Muscle of leg (tissue), 11 donors: ENCODE data around the gene KIF13A. TPM values are rescaled to one million over a fixed set of nuclear protein-coding genes. Genes with fewer than 3 reads are reported as not detected.
"Not testable (repeated sequence)": the region's sequence is repeated elsewhere in the genome, so short reads cannot be mapped to it uniquely, and the experiment has no call there.

Experiments
- DNase-seq: peaks from one replicate; pipeline ENCODE4 v3.0.0; 2013
- H3K27ac ChIP-seq: one replicate; pipeline ENCODE4 v1.5.1; 2013; ENCODE audit warnings: mild to moderate bottlenecking, low read length, control low read depth
- H3K27me3 ChIP-seq: one replicate; pipeline ENCODE4 v1.6.1; 2013; ENCODE audit warnings: low read length; ENCODE audit not compliant: control insufficient read depth, insufficient read depth
- H3K36me3 ChIP-seq: one replicate; pipeline ENCODE4 v1.6.1; 2013; ENCODE audit warnings: low read length; ENCODE audit not compliant: control insufficient read depth, insufficient read depth
- H3K4me1 ChIP-seq: one replicate; pipeline ENCODE4 v1.6.1; 2013; ENCODE audit warnings: low read length; ENCODE audit not compliant: control insufficient read depth, insufficient read depth
- H3K4me3 ChIP-seq: one replicate; pipeline ENCODE4 v1.5.1; 2013; ENCODE audit warnings: low read length, control low read depth
- H3K9me3 ChIP-seq: replicated peaks from 2 replicates; pipeline ENCODE4 v1.6.1; 2013; ENCODE audit warnings: low read depth, low read length; ENCODE audit not compliant: control insufficient read depth
- WGBS: methylation state at CpG from one replicate; pipeline ENCODE4 v1.1.5; 2013; ENCODE audit warnings: missing lambda C conversion rate; ENCODE audit not compliant: insufficient coverage; 5-methylcytosine and 5-hydroxymethylcytosine counted together
- polyA plus RNA-seq, 8 donors: library from polyadenylated mRNA; unstranded; fragments of 120-200 nt; gene quantifications; one replicate each; pipeline versions ENCODE4 v1.2.1 to v1.2.3, GENCODE V29; 2013; ENCODE audit warnings: inconsistent platforms in 1 of 8, low replicate concordance in 1 of 8; ENCODE audit not compliant: insufficient read length in 8 of 8, insufficient read depth in 1 of 8
- total RNA-seq: library from RNA; stranded (reverse); fragments of 120-200 nt; gene quantifications from one replicate; pipeline ENCODE4 v1.2.4, GENCODE V29; 2013

The KIF13A gene
- total and polyA plus RNA-seq, 9 donors = 29.7 to 41.1 (median 32.4) TPM

DNA sequence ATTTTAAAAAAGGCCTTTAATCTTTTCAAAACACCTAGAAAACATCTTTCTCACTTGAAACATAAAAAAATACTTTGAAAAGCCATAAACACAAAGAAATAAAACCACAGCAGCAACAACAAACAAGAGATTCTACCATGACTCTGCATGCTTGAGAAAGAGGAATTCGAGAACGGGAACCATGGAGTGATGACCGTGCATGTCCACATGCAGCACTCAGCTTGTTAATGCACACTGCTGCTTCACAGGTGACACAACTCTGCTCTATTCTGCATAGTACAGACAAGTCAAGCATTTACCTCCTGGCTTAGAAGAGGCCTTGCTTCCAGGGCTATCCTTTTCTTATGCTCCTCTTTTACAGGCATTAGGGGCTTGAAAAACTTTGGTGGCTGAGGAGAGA, 215.8 kb downstream of the KIF13A start:
- H3K36me3 ChIP-seq = peaks cover 36% of the 10 kb centered on the region
- H3K4me1 ChIP-seq = no peaks in the 10 kb centered on the region
- no peak for DNase-seq
- H3K27ac ChIP-seq = no peak overlapping the region
- no peaks in the 10 kb centered on the region for H3K9me3 ChIP-seq
- WGBS = 90% methylated on average over 3 of the region's 3 CpGs
- H3K4me3 ChIP-seq = no peak overlapping the region
- H3K27me3 ChIP-seq = no peaks in the 10 kb centered on the region

- no peak for DNase-seq
- H3K4me1 ChIP-seq = no peaks in the 10 kb centered on the region
- H3K4me3 ChIP-seq = no peak overlapping the region
- WGBS = no CpG with 5 or more reads among the region's 1 CpG
- no peak overlapping the region for H3K27ac ChIP-seq
- peaks cover 39% of the 10 kb centered on the region for H3K36me3 ChIP-seq
- no peaks in the 10 kb centered on the region for H3K9me3 ChIP-seq
- no peaks in the 10 kb centered on the region for H3K27me3 ChIP-seq
Measured at GRCh38 chr6:17768881-17769280, 218.6 kb downstream of the KIF13A start.

DNA sequence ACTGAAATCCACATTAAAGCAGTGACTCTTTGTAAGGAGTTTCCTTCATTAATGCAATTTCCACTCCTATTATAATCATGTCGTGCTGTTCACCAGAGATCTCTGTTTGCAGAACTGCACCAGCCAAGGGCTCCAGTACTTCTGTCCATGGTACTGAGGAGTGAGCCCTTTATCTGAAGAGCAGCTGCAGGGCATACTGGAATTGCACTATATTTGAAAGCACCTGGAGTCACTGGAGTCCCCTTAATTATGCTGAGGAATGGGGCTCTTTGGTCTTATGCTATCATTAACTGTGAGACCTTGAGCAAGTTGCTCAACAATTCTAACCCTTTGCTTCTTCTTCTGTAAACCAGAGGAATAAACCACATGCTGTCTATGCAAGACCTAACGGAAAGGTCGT, 219.0 kb downstream of the KIF13A start:
- H3K4me3 ChIP-seq = no peak overlapping the region
- 93% methylated on average over 2 of the region's 3 CpGs for WGBS
- no peak overlapping the region for H3K27ac ChIP-seq
- H3K4me1 ChIP-seq = no peaks in the 10 kb centered on the region
- H3K36me3 ChIP-seq = peaks cover 38% of the 10 kb centered on the region
- DNase-seq = peak; percentile 54
- no peaks in the 10 kb centered on the region for H3K27me3 ChIP-seq
- no peaks in the 10 kb centered on the region for H3K9me3 ChIP-seq

GRCh38 chr6:17762651-17763050, 224.8 kb downstream of the KIF13A start:
- no peak for DNase-seq
- Histone ChIP-seq H3K9me3 (no peaks in the 10 kb centered on the region), H3K36me3 (peaks cover 9% of the 10 kb centered on the region), H3K27me3 (no peaks in the 10 kb centered on the region), H3K4me3 (no peak overlapping the region), H3K27ac (no peak overlapping the region), H3K4me1 (no peaks in the 10 kb centered on the region)
- 67% methylated on average over 1 of the region's 2 CpGs for WGBS

GRCh38 chr6:17758119-17758518, 229.3 kb downstream of the KIF13A start:
- no CpG with 5 or more reads among the region's 6 CpGs for WGBS
- DNase-seq = peak; percentile 11
- H3K36me3 ChIP-seq = no peaks in the 10 kb centered on the region
- H3K9me3 ChIP-seq = no peaks in the 10 kb centered on the region
- H3K27ac ChIP-seq = no peak overlapping the region
- H3K4me3 ChIP-seq = no peak overlapping the region
- H3K27me3 ChIP-seq = no peaks in the 10 kb centered on the region
- H3K4me1 ChIP-seq = no peaks in the 10 kb centered on the region

- Histone ChIP-seq H3K4me1 (no peaks in the 10 kb centered on the region), H3K9me3 (no peaks in the 10 kb centered on the region), H3K27ac (no peak overlapping the region), H3K4me3 (no peak overlapping the region), H3K27me3 (no peaks in the 10 kb centered on the region), H3K36me3 (no peaks in the 10 kb centered on the region)
- DNase-seq = no peak
- 63% methylated on average over 2 of the region's 3 CpGs for WGBS
Measured at GRCh38 chr6:17754254-17754653, 233.2 kb downstream of the KIF13A start.

GRCh38 chr6:17745324-17745723, 242.1 kb downstream of the KIF13A start:
- H3K36me3 ChIP-seq, H3K27me3 ChIP-seq, H3K27ac ChIP-seq, DNase-seq, H3K9me3 ChIP-seq, H3K4me3 ChIP-seq: not testable (repeated sequence)
- 97% methylated on average over 31 of the region's 35 CpGs for WGBS
- H3K4me1 ChIP-seq = peaks cover 14% of the 10 kb centered on the region

GRCh38 chr6:17744757-17745308, 242.6 kb downstream of the KIF13A start:
- not testable (repeated sequence) for H3K27ac ChIP-seq, H3K4me3 ChIP-seq, H3K27me3 ChIP-seq, H3K9me3 ChIP-seq, H3K36me3 ChIP-seq, DNase-seq
- H3K4me1 ChIP-seq = peaks cover 15% of the 10 kb centered on the region
- WGBS = 95% methylated on average over 8 of the region's 13 CpGs

DNA sequence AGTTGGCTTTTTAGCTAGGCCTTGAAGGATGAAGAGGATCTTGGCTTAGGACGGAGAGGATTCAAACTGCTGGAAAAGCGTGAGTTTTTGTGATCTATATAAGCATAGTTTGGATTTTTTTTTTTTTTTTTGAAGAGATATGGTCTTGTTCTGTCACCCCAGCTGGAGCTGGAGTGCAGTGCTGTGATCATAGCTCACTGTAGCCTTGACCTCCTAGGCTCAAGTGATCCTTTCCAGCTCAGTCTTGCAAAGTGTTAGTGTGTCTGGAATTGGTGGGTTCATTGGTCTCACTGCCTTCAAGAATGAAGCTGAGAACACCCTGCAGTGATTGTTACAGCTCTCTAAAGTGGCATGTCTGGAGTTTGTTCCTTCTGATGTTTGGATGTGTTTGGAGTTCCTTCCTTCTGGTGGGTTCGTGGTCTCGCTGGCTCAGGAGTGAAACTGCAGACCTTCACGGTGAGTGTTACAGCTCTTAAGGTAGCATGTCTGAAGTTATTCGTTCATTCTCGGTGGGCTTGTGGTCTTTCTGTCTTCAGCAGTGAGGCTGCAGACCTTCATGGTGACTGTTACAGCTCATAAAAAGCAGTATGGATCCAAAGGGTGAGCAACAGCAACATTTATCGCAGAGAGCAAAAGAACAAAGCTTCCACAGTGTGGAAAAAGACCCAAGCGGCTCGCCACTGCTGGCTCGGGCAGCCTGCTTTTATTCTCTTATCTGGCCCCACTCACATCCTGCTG, 243.2 kb downstream of the KIF13A start:
- H3K4me3 ChIP-seq = no peak overlapping the region
- no peak for DNase-seq
- no peak overlapping the region for H3K27ac ChIP-seq
- no peaks in the 10 kb centered on the region for H3K36me3 ChIP-seq
- H3K9me3 ChIP-seq = no peaks in the 10 kb centered on the region
- H3K4me1 ChIP-seq = peaks cover 15% of the 10 kb centered on the region
- 61% methylated on average over 6 of the region's 11 CpGs for WGBS
- no peaks in the 10 kb centered on the region for H3K27me3 ChIP-seq

DNA sequence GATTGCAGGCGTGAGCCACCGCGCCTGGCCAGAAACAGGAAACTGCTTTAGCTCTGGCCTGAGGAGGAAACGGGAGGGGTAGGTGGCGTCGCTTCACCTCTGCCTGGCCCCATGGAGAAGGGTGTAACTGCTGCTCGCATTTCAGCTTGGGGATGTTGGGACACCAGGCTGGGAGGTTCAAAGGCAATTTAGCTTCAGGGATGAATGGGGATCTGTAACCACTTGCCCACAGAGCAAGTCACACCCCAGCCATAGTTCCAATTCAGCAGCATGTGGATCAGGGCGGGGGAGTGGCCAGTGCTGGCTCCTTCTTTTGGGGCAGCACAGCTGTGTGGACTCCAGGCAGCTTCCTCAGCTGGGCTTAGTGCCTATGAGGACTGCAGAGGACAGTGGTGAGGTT, 245.9 kb downstream of the KIF13A start:
- DNase-seq = peak; percentile 22
- H3K36me3 ChIP-seq = no peaks in the 10 kb centered on the region
- WGBS = 24% methylated on average over 7 of the region's 8 CpGs
- peaks cover 15% of the 10 kb centered on the region for H3K4me1 ChIP-seq
- H3K9me3 ChIP-seq = peaks cover 6% of the 10 kb centered on the region
- H3K4me3 ChIP-seq = no peak overlapping the region
- H3K27me3 ChIP-seq = no peaks in the 10 kb centered on the region
- H3K27ac ChIP-seq = no peak overlapping the region
